BJ (cell line): ENCODE results near the gene SATB2. TPM values are rescaled to one million over a fixed set of nuclear protein-coding genes. Genes with fewer than 3 reads are reported as not detected.

Experiments
- CTCF ChIA-PET: fragments of 350-600 bp; formaldehyde crosslinking; extraction: SDS; loops from one replicate; lab custom pipeline; 2021; ENCODE audit warnings: antibody characterized with exemption, inconsistent platforms; lab: Yijun Ruan, JAX
- POLR2A ChIA-PET: fragments of 300-600 bp; sonication (Branson Sonifier 250); formaldehyde crosslinking; extraction: SDS; loops from one replicate; lab custom pipeline; 2021; ENCODE audit warnings: antibody characterized with exemption; lab: Charles Lee
- DNase-seq: peaks from one replicate; pipeline ENCODE4 v3.0.0-alpha.2; 2011; ENCODE audit warnings: low read depth
- H3K27me3 ChIP-seq: 2 replicates; pipeline ENCODE4 v1.6.0; 2011; ENCODE audit warnings: low read length; ENCODE audit not compliant: control insufficient read depth, insufficient read depth
- H3K36me3 ChIP-seq: 2 replicates; pipeline ENCODE4 v1.5.1; 2011; ENCODE audit warnings: low read length; ENCODE audit not compliant: control insufficient read depth, insufficient read depth
- H3K4me3 ChIP-seq: 2 replicates; pipeline ENCODE4 v1.5.1; 2011; ENCODE audit warnings: low read depth, mild to moderate bottlenecking, control low read depth, low read length
- CTCF ChIP-seq: IDR thresholded peaks from 2 replicates; pipeline ENCODE4 v1.5.1; 2011; ENCODE audit warnings: low read depth, mild to moderate bottlenecking, control low read depth, inconsistent platforms, low read length, moderate library complexity; ENCODE audit not compliant: insufficient read depth
- polyA plus RNA-seq: library from polyadenylated mRNA; depleted of rRNA; stranded (reverse); fragments of >200 nt; gene quantifications from 2 replicates; pipeline ENCODE4 v1.2.3, GENCODE V29; 2011

The SATB2 gene
- polyA plus RNA-seq, 1 experiment = 4.8 TPM

GRCh38 chr2:199339891-199340605, 117.7 kb downstream of the SATB2 start:
- H3K4me3 ChIP-seq = no peak overlapping the region
- peak; percentile 20 for DNase-seq
- ChIA-PET POLR2A (interaction anchor here (0.9 kb wide), 1 partner anchor 725 kb away, joined by 4 read pairs; no protein-coding TSS in a partner anchor), CTCF (no interaction called here)
- TF ChIP-seq CTCF = no peak
- no peaks in the 10 kb centered on the region for H3K36me3 ChIP-seq
- H3K27me3 ChIP-seq = no peaks in the 10 kb centered on the region

GRCh38 chr2:199336546-199336945, 121.2 kb downstream of the SATB2 start:
- Histone ChIP-seq H3K27me3 (no peaks in the 10 kb centered on the region), H3K36me3 (no peaks in the 10 kb centered on the region), H3K4me3 (no peak overlapping the region)
- ChIA-PET CTCF (interaction anchor here (1.2 kb wide), 1 partner anchor 20 kb away, joined by 3 read pairs; no protein-coding TSS in a partner anchor), POLR2A (no interaction called here)
- TF ChIP-seq CTCF = no peak
- DNase-seq = no peak

- DNase-seq = no peak
- POLR2A ChIA-PET = no interaction called here
- CTCF ChIA-PET = no interaction called here
- H3K36me3 ChIP-seq = no peaks in the 10 kb centered on the region
- H3K4me3 ChIP-seq = no peak overlapping the region
- no peak for TF ChIP-seq CTCF
- H3K27me3 ChIP-seq = no peaks in the 10 kb centered on the region
Measured at GRCh38 chr2:199335502-199335901, 122.2 kb downstream of the SATB2 start.

- no peak overlapping the region for H3K4me3 ChIP-seq
- ChIA-PET POLR2A (no interaction called here), CTCF (no interaction called here)
- H3K27me3 ChIP-seq = no peaks in the 10 kb centered on the region
- no peak for TF ChIP-seq CTCF
- no peaks in the 10 kb centered on the region for H3K36me3 ChIP-seq
- no peak for DNase-seq
Measured at GRCh38 chr2:199329466-199329865, 128.3 kb downstream of the SATB2 start.

- no peak for TF ChIP-seq CTCF
- no peaks in the 10 kb centered on the region for H3K36me3 ChIP-seq
- no peak overlapping the region for H3K4me3 ChIP-seq
- DNase-seq = no peak
- no peaks in the 10 kb centered on the region for H3K27me3 ChIP-seq
- ChIA-PET CTCF (no interaction called here), POLR2A (no interaction called here)
Measured at GRCh38 chr2:199329031-199329430, 128.7 kb downstream of the SATB2 start.
